ENCODE measurements around the gene TARS3.

DNA sequence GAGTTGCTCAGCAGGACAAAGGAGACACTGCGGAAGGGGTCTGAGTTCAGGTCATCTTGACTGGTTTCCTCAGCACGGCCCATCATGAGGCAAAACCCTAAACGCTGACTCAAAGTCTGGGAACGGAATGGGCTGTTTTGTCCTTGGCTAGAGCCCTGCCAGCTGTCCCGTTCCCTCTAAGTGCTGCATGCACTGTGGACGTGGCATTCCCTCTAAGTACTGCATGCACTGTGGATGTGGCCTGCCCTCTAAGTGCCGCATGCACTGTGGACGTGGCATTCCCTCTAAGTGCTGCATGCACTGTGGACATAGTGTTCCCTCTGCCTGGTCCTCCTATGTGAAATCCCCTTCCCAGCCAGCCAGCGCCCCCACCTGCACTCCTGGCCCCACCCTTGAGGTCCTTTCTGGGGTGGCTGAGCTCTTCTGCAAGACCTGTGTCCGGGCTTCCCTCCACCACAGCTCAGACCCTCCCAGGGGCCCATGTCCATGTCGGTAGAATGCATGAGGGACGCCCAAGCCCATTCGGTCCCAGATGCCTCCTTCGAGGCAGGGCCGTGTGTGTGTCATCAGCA lies 108.8 kb downstream of the TARS3 start:
- TF ChIP-seq, protein P1, sequence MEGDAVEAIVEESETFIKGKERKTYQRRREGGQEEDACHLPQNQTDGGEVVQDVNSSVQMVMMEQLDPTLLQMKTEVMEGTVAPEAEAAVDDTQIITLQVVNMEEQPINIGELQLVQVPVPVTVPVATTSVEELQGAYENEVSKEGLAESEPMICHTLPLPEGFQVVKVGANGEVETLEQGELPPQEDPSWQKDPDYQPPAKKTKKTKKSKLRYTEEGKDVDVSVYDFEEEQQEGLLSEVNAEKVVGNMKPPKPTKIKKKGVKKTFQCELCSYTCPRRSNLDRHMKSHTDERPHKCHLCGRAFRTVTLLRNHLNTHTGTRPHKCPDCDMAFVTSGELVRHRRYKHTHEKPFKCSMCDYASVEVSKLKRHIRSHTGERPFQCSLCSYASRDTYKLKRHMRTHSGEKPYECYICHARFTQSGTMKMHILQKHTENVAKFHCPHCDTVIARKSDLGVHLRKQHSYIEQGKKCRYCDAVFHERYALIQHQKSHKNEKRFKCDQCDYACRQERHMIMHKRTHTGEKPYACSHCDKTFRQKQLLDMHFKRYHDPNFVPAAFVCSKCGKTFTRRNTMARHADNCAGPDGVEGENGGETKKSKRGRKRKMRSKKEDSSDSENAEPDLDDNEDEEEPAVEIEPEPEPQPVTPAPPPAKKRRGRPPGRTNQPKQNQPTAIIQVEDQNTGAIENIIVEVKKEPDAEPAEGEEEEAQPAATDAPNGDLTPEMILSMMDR (IDR thresholded peaks at IDR 0.05 in 8 of 11, conservative IDR thresholded peaks at IDR 0.05 in 3 of 11) = no peak
- TF ChIP-seq POLR2AphosphoS5 (IDR thresholded peaks at IDR 0.05) (no peak), POLR2A (IDR thresholded peaks at IDR 0.05) (no peak)
